Esophagus squamous epithelium (tissue), 5 donors: Measurements from ENCODE around the gene ASTN1. TPM values are rescaled to one million over a fixed set of nuclear protein-coding genes. Genes with fewer than 3 reads are reported as not detected.

Experiments used
- DNase-seq: peaks from one replicate; lab custom pipeline; 2025; lab: John Stamatoyannopoulos, UW
- H3K27ac ChIP-seq, 4 donors: fragments of 200-600 bp; sonication (generic); one replicate each; pipeline ENCODE4 v1.5.1; 2016 to 2019; ENCODE audit warnings: mild to moderate bottlenecking in 1 of 4
- H3K27me3 ChIP-seq, 4 donors: fragments of 200-600 bp; sonication (generic); 1 replicate in 3 of 4; 2 replicates in 1 of 4; pipeline versions ENCODE4 v1.5.1 to v1.6.0; 2017 to 2021; ENCODE audit warnings: antibody characterized with exemption in 1 of 4
- H3K36me3 ChIP-seq, 3 donors: fragments of 200-600 bp; sonication (generic); one replicate each; pipeline ENCODE4 v1.5.1; 2016 to 2019
- H3K4me1 ChIP-seq, 3 donors: fragments of 200-600 bp; sonication (generic); one replicate each; pipeline ENCODE4 v1.5.1; 2017 to 2019
- H3K4me3 ChIP-seq, 4 donors: fragments of 200-600 bp; sonication (generic); 1 replicate in 3 of 4; 2 replicates in 1 of 4; pipeline ENCODE4 v1.5.1; 2016 to 2019; ENCODE audit warnings: mild to moderate bottlenecking in 2 of 4, moderate library complexity in 1 of 4
- H3K9me3 ChIP-seq, 3 donors: fragments of 200-600 bp; sonication (generic); one replicate each; pipeline ENCODE4 v1.5.1; 2016 to 2019
- CTCF ChIP-seq, 6 experiments: fragments of 450-650 bp in 4 of 6; fragments of 200-600 bp in 2 of 6; sonication (generic) in 2 of 6; IDR thresholded peaks; one replicate each; pipeline ENCODE4 v1.5.1; 2016 to 2019; ENCODE audit warnings: antibody characterized with exemption in 6 of 6, mild to moderate bottlenecking in 4 of 6, moderate library complexity in 4 of 6
- POLR2A ChIP-seq, 4 donors: fragments of 450-650 bp; IDR thresholded peaks; one replicate each; pipeline ENCODE4 v1.6.1; 2017; ENCODE audit warnings: antibody characterized with exemption in 4 of 4, mild to moderate bottlenecking in 4 of 4, moderate library complexity in 3 of 4
- WGBS, 2 donors: methylation state at CpG; one replicate each; pipeline ENCODE4 v1.1.5; 2018; 5-methylcytosine and 5-hydroxymethylcytosine counted together
- intact Hi-C: fragments of 100-400 bp; cut with DNase I; formaldehyde crosslinking; loops from one replicate; pipeline ENCODE4 v1.15.0; 2022
- total RNA-seq, 4 donors: library from RNA; depleted of rRNA; stranded (reverse); fragments of >200 nt; gene quantifications; one replicate each; pipeline ENCODE4 v1.1.0, GENCODE V29; 2016
- donor health status: DM: yes; HTN: yes; CAD: no.

ASTN1 gene
- total RNA-seq, 4 donors from 2014 or later = under 0.01 TPM; not detected in 3

GRCh38 chr1:177170756-177171535 lies 6.4 kb upstream of the ASTN1 start, which contains the start of gene BRINP2:
TSS of gene BRINP2 (plus strand) at chr1:177170958. CDS start at chr1:177229877, 58,919 bp downstream.
- Histone ChIP-seq H3K27ac (no peak within 1 kb of the TSS), H3K27me3 (peaks cover 0 to 96% (median 2%) of the 10 kb centered on the region in 4 donors), H3K9me3 (no peaks in the 10 kb centered on the region), H3K36me3 (no peaks in the 10 kb centered on the region), H3K4me1 (peaks cover 0 to 13% (median 4%) of the 10 kb centered on the region in 3 donors), H3K4me3 (peak within 1 kb of the TSS in 3 of 4 donors; percentile 7 to 45 (median 33))
- intact Hi-C loops = loop anchor here (10.0 kb wide), 1 partner anchor 276 kb away; no protein-coding TSS in a partner anchor
- WGBS, 2 donors = 1 to 5% methylated on average over 23 to 28 of the region's 49 CpGs
- no peak for DNase-seq
- TF ChIP-seq POLR2A (IDR thresholded peaks at IDR 0.05) (no peak), CTCF (IDR thresholded peaks at IDR 0.05) (no peak)

GRCh38 chr1:177165069-177165439 lies 542 bp upstream of the ASTN1 start:
- intact Hi-C loops = no loop called here
- H3K4me3 ChIP-seq = peak overlapping the region in 1 of 4 donors; percentile 53

GRCh38 chr1:177163844-177164379 lies 600 bp downstream of the ASTN1 start:
- Histone ChIP-seq H3K4me1 (peaks cover 5 to 8% (median 7%) of the 10 kb centered on the region in 3 donors), H3K27ac (no peak overlapping the region), H3K9me3 (no peaks in the 10 kb centered on the region), H3K27me3 (peaks cover 4 to 79% (median 13%) of the 10 kb centered on the region in 4 donors), H3K4me3 (peak overlapping the region in 2 of 4 donors; percentile 13 to 53), H3K36me3 (no peaks in the 10 kb centered on the region)
- DNase-seq = no peak
- 8% methylated on average over 7 to 13 of the region's 15 CpGs for WGBS, 2 donors
- intact Hi-C loops = no loop called here
- TF ChIP-seq CTCF (IDR thresholded peaks at IDR 0.05) = no peak
- TF ChIP-seq POLR2A (IDR thresholded peaks at IDR 0.05) = no peak

More at GRCh38 chr1:177165069-177165439, 542 bp upstream of the ASTN1 start:
- DNase-seq = no peak
- Histone ChIP-seq H3K27ac (no peak overlapping the region), H3K9me3 (no peaks in the 10 kb centered on the region), H3K4me1 (peaks cover 5 to 8% (median 7%) of the 10 kb centered on the region in 3 donors), H3K27me3 (peaks cover 4 to 90% (median 13%) of the 10 kb centered on the region in 4 donors), H3K36me3 (no peaks in the 10 kb centered on the region)
- TF ChIP-seq CTCF (IDR thresholded peaks at IDR 0.05) = no peak
- WGBS, 2 donors = 4 to 26% methylated on average over 7 to 9 of the region's 9 CpGs

- Histone ChIP-seq H3K4me1 (peaks cover 5 to 8% (median 7%) of the 10 kb centered on the region in 3 donors), H3K36me3 (no peaks in the 10 kb centered on the region), H3K27ac (no peak overlapping the region), H3K27me3 (peaks cover 4 to 62% (median 13%) of the 10 kb centered on the region in 4 donors), H3K9me3 (no peaks in the 10 kb centered on the region), H3K4me3 (no peak overlapping the region)
- WGBS, 2 donors = 60 to 66% methylated on average over 2 of the region's 2 CpGs
- intact Hi-C loops = no loop called here
- TF ChIP-seq POLR2A (IDR thresholded peaks at IDR 0.05) (no peak), CTCF (IDR thresholded peaks at IDR 0.05) (no peak)
- DNase-seq = no peak
Measured at GRCh38 chr1:177162243-177162642, 2.3 kb downstream of the ASTN1 start.

GRCh38 chr1:177146499-177146898 lies 18.0 kb downstream of the ASTN1 start:
- TF ChIP-seq CTCF (IDR thresholded peaks at IDR 0.05) (no peak), POLR2A (IDR thresholded peaks at IDR 0.05) (no peak)
- Histone ChIP-seq H3K4me1 (no peaks in the 10 kb centered on the region), H3K36me3 (no peaks in the 10 kb centered on the region), H3K9me3 (no peaks in the 10 kb centered on the region), H3K27me3 (no peaks in the 10 kb centered on the region), H3K4me3 (no peak overlapping the region), H3K27ac (no peak overlapping the region)
- no peak for DNase-seq
- intact Hi-C loops = no loop called here
- WGBS, 2 donors = 46 to 51% methylated on average over 2 of the region's 2 CpGs
